Hematopoietic multipotent progenitor cell (in vitro differentiated cells): ENCODE measurements around the gene PFKP. TPM values are rescaled to one million over a fixed set of nuclear protein-coding genes. Genes with fewer than 3 reads are reported as not detected.
A peak's percentile ranks its signal among the peaks of the same experiment; 100 is the strongest.
"Not testable (repeated sequence)": the region's sequence is repeated elsewhere in the genome, so short reads cannot be mapped to it uniquely, and the experiment has no call there.

Experiments
- DNase-seq, 3 donors: peaks; one replicate each; pipeline ENCODE4 v3.0.0-alpha.2; 2011 to 2015; ENCODE audit warnings: low read depth in 2 of 3, low spot score in 2 of 3
- total RNA-seq: library from RNA; depleted of rRNA; stranded (reverse); fragments of >200 nt; gene quantifications from one replicate; pipeline ENCODE4 v1.2.3, GENCODE V29; 2012

The PFKP gene
- total RNA-seq, 1 donor: 140 TPM

DNA sequence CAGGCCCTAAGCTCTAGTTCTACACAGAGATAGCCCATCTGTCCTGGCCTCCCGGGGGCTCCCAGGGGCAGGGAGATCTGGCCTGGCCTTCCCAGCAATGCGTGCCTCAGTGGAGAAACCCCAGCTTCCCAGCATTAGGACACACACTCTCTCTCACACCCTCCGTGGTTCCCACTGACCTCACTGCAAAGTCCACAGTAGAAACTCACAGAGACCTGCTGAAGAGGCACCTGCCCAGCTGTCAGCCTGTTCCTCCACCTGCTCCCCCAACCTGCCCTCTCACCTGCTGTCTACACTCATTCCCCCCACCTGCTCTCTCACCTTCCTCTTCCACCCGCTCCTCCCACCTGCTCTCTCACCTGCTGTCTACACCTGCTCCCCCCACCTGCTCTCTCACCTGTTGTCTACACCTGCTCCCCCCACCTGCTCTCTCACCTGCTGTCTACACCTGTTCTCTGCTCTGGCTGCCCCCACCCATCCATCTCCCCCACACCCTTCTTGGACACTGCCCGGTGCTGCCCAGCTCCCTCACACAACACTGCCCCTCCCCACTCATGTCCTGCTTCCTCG is 21.1 kb upstream of the PFKP start:
- DNase-seq: no peak

DNA sequence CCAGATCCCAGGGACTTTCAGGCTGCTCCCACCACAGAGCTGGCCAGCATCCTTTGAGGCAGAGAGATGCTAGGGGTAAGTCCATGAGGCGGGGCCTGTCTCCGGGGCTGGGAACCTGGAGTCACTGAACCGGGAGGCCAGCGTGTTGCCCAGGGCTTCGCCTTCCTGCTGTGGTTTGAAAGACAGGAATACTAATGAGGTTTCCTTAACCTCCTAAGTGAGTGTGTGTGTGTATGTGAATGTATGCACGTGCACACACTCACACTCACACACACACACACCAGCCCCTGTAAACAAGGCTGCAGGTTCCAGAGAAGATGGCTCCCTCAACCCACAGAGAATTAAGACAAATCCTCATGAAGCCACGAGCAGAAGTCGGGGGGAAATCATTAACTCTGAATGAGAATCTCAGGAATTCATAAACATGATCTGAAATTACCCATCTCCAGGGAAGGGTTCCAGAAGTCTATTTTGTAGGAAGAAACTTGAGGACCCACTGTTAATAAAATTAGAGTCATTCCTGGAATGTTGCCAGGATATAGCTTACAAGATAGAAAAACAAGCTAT is 20.3 kb upstream of the PFKP start:
- no peak for DNase-seq

DNA sequence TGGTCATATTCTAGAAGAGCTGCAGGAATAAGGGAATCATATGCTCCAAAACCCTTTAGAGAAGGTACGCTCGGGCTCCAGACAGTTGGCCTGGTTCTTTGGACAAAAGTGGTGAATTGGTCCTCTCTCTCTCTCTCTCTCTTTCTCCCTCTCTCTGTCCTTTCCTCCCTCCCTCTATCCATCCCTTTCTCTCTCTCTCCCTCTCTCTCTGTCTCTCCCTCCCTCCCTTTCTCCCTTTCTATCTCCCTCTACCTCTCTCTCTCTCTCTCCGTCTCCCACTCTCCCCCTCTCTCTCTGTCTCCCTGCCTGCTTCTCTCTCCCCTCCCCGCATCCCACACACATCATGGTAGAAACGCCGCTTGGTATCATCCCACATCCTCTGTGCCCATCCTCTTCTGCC is 19.8 kb upstream of the PFKP start:
- DNase-seq: no peak

DNA sequence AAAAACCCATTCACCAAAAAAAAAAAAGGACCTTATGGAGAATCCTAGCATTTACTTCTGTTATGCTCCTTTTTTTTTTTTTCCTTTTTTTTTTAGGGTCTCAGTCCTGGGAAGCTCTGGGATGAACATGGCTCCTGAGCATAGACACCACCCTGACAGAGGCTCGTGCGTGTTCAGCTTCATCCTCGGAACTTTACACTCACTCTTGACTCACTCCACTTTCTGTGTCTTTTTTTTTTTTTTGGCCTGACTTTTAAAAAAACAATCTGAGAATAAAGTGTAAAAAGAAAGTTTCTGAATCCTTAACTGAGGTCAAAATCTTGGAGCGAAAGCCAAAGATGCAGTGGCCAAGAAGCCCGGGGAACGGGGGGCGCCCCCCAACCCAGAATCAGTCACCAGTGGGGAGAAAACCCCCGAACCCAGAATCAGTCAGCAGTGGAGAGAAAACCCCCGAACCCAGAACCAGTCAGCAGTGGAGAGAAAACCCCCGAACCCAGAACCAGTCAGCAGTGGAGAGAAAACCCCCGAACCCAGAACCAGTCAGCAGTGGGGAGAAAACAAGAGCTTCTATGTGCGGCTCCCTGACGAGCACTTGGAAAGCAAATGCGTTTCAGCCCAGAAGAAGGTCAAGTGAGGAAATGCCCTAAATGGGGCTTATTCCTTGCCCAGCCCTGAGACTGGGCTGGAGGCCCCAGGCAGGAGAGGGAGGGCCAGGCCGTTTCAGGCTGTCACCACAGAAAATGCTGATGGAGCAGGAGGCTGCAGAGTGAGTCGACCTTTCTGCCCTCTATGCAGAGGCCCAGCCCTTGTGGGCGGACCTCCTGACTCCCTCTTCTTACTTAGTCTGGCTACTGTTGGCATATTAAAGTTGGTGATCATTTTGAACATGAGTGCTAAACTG is 19.0 kb upstream of the PFKP start:
- no peak for DNase-seq

DNA sequence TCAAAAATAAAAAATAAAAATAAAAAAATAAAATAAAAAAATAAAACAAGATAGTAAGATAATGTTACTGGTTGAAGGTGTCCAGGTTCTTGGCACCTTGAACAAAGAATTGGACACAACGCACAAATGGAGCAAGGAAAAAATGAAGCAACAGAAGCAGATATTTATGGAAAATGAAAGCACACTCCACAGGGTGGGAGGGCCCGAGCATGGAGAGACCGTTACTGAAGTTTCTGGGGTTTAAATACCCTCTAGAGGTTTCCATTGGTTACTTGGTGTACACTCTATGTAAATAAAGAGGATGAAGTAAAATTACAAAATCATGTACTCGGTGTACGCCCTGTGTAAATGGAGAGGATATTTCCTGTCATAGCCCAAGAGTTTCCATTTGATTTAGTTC is 15.7 kb upstream of the PFKP start:
- DNase-seq: no peak

DNA sequence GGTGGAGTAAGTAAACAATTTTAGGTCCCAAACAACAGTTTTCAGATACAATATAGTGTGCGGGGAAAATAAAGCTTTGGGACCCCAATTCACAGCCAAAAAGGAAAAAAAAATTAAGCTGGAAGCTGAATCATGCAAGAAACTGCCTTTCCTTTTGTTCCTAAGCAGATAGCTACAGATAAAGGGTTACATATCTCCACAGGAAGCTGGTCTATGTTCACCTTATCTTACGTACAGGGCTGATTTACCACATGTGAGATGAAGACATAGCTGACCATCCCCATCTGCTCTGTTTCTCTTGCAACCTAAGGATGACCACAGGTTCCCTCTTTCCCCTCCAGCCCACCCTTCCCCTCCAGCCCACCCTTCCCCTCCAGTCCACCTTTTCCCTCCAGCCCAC is 14.2 kb upstream of the PFKP start:
- no peak for DNase-seq

DNA sequence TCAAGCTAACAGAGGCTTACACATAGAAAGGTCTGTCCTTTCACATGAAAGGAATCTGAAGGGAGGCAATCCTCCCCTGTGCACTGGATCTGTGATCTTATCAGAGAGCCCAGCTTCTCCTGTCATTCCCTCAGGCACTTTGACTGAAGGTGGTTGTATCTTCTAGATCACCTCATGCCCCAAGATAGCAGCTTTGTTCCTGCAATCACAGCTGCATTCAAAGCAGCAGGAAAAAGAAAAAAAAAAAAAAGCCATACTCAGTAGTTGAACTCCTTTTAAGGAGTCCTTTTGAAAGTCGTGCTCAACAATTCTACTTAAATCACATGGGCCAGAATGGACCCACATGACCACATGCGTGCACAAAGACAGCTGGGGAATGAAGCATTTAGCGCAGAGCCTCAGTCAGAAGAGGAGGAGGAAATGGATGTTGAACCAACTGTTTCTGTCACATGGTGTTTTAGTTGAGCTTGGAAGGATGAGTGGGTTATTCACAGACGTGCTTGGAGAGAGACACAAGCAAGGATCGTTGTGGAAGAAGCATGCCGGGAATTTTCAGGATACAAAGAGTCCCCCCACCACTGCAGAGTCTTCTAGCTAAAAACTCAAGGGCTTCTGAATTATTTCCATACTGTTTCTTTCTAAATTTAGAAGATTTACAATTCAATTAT is 13.0 kb upstream of the PFKP start:
- DNase-seq: no peak

DNA sequence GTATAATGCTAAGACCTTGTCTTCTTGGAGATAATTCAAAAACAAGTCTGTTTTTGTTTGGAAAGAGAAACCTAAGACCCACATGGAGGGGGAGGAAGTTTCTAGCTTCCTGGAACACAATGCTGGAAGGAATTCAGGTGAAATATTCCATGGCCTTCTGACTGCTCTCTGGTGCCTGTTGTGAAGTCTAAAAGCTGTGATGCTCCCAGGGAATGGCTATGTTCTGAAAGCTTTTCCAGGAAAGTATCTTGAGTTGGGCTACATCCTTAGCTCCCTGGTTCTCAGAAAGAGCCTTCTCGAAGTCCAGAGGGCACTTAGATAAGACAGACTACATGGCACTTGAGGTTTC is 12.5 kb upstream of the PFKP start:
- DNase-seq: no peak

DNA sequence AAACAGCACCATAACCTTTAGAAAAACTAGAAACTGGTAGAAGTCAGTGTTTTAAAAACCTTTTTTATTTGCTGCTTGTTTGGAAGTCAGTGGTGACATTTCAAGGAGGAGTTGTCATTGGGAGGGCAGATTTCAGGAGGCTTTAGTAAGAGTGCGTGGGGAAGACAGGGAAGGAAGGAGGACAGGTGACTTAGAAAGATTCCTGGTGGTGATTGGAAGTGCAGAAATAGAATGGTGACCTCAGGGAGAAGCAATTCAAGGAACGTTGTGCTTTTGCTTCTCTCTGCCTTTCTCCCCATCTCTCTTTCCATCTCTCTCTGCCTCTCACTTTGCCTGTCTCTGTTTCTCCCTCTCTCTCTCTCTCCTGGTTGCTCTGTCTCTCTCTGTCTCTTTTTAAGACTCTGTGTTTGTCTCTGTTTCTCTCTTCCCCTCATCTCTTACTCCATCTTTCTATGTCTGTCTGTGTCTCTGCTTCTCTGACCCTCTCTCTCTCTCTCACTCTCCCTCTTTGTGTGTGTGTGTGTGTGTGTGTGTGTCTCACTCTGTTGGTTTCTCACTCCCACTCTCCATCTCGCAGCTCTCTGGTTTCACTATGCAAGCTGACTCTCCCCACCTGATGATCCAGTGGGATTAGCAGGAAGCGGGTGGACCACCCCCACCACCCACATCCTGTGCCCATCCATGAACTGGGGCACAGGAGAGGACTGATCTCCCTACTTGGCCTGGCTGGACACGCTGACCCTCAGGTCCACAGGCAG is 10.9 kb upstream of the PFKP start:
- DNase-seq: no peak

DNA sequence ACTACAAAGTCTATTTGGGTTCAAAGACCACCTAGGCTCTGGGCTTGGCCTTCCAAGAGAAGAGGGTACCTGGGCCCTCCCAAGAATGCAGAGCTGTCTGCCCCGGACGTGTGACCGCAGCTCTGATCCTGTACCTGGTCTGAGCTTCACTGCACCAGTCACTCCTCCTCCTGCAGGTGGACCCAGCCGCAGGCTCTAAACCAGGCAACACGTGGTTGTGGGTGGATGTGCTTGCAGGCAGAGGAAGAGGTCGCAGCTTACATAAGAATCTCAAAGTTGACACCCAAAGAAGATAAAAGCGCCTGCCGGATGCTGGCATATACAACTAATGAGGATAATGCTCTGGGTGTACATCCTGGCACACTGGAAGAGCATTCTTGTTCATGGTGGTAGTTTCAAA is 9.4 kb upstream of the PFKP start:
- DNase-seq: no peak

DNA sequence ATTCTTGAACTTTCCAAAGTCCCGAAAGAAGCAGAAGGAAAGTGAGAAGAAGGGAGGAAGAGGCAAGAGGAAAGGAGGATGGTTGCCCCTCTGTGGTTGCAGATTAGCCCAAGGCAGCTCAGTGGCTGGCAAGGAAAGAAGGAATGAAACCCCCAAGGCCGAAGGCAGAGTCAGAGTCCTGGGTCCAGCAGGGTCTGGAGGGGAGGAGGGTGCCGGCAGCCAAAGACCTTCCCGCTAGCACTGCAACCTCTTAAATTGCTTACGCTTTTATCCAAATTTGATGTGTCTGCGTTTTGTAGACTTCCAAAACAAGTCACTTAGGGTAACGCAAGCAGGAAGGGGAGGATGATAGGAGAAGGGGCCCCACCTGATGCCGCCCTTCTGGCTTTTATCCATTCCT is 7.4 kb upstream of the PFKP start:
- no peak for DNase-seq

DNA sequence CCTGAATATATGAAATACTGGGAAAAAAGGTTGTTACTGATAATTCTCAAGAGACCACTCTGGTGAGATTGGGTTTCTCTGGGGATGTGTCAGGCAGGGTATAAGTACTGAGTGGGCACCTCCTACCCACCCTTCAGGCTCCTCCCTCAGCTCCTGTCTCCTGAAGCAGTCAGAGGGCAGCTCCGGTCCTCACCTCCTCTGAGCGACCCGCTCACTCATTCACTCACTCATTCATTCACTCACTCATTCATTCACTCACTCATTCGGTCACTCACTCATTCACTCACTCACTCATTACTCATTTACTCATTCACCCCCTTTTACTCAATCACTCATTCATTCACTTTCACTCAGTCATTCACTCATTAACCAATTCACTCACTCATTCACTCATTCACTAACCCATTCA is 6.9 kb upstream of the PFKP start:
- DNase-seq: no peak

DNA sequence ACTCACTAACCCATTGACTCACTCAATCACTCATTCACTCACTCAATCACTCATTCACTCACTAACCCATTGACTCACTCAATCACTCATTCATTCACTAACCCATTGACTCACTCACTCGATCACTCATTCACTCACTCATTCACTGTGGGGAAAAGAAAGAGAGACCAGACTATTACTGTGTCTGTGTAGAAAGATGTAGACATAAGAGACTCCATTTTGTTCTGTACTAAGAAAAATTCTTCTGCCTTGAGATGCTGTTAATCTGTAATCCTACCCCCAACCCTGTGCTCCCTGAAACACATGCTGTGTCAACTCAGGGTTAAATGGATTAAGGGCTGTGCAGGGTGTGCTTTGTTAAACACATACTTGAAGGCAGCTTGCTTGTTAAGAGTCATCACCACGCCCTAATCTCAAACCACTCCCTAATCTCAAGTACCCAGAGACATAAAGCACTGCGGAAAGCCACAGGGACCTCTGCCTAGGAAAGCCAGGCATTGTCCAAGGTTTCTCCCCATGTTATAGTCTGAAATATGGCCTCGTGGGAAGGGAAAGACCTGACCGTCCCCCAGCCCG is 5.9 kb upstream of the PFKP start:
- not testable (repeated sequence) for DNase-seq

DNA sequence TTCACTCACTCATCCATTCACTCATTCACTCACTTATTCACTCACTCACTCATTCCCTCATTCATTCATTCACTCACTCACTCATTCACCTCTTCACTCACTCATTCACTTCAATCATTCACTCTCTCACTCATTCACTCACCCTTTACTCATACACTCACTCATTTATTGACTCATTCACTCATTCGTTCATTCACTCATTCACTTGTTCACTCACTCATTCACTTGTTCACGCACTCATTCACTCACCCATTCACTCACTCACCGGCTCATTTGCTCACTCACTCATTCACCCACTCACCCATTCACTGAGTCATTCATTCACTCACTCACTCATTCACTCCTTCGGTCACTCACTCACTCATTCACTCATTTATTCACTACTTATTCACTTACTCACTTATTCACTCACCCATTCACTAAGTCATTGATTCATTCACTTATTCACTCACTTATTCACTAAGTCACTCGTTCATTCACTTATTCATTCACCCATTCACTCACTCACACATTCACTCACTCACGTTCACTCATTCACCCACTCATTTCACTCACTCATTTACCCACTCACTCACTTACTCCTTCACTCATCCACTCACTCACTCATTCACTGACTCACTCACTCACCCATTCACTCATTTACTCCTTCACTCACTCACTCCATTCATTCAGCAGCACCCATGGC is 4.7 kb upstream of the PFKP start:
- no peak for DNase-seq

DNA sequence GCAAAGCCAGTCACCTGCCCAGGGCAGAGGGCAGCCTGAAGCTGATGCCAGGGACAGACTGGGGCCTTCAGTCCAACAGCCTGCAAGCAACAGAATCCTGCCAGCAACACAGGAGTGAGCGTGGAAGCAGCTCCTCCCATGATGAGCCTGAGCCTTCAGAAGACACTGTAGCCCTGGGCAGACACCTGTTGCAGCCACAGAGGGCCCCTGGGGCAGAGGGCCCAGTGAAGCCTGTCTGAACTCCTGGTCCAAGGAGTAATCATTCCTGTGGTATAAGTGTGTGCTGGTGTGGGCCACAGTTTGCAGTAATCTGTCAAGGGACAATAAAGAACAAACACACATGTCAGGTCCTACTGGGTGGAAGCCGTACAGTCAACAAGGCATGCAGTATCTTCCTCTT is 2.9 kb upstream of the PFKP start:
- no peak for DNase-seq

DNA sequence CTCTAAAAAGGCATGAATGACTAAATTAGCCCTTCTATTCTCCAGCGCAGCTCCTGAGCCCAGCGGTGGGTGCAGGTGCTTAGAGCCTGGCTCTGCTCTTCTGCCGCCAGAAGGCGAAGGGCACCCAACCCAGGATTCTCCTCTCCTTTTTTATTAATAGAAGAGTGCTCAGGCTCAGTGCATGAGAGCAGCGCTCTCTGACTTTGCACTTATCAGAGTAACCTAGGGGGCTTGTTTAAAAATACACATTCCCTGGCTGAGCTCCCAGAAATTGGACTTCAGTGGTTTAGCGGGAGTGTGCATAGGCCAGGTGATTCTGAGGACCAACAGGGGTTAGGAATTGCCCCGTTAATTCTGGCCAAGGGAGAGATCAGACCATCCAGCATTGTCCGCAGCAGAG is 1.7 kb upstream of the PFKP start:
- DNase-seq: no peak

DNA sequence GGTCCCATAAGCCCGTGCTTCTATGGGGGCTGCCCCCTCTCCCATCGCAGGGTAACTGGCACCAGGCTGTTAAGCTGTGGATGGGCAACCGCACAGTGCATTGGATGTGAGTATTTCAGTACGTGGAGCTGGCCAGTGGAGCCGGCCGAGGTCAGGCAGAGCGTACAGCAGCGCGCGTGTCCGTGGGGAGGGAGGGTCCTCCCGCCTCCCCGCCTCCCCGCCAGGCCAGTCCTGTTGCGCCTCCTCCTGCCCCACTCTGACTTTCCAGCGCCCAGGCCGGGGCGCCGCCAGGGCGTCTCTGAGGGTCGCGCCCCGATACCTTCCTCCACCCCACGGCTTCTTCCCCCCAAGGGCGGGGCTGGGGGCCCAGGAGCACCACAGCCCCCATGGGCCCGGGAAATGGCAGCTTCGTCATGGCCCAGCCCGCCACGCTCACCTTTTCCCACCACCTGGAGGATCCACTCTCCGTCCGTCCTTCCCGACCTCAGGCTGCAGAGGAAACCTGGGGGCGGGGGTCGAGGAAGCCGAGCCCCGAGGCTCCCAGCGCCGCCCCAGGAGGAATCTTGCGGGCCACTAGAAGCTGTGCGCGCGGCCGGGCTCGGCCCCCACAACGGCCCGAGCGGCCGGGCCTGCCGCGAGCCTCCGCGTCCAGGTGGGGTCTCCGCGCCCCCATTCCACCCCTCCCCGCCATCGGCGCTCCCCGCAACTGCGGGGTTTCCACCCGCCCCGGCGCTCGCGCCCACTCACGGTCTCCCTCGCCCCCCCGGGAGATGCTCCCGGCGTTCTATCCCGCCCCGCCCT is 831 bp upstream of the PFKP start:
- DNase-seq: no peak

DNA sequence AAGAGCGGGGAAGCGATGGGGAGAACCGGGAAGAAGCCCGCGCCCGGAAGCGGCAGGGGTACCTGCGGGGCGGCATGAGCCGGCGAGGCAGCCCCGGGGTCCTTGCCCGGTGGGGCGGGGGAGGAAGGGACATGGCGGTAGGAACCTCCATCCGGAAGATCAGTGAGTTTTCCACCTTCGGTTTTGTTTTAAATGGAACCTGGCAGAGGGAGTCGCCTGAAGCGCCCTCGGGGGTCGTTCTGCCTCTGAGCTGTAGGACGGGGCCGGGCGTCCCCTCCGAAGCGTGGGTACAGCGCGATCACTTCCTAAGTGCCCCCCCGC is 471 bp downstream of the PFKP start:
- no peak for DNase-seq

DNA sequence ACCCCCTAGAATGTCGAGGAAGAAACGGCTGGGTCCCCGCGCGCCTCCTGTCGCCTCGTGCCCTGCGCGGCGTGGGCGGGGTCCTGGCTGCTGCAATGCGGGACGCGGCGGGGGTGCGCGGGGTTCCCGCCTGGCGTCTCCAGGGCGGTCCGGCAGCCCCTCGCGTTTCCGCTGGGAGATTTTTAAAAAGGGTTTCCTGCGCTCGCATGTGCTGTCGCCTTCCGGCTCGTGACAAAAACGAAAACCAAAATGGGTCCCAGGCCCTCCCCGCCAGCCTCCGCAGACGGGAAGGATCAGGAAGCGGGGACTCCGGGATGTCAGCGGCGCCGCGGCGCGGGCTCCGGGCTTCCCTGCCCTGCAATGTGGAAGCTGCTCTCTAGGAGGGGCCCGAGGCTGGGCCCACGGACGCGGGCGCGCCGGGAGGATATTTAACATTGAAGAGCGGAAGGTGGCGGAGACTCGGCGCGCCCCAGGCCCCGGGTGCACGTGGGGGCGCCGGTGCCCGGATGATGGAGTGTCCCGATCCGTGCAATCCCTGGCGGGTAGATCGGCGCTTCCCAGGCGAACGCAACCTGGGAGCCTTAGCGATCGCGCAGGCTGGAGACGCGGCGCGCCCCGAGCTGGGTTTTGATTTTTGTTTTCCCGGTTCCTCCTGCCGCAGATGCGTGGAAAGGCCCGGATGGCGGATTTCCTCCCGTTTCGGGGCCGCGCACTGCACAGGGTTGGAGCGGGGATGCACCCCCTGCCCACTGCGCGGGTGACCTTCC is 1.0 kb downstream of the PFKP start:
- peak in 2 of 3 donors; percentile 66 to 70 for DNase-seq
